ENCODE data around the gene CRLF2.

DNA sequence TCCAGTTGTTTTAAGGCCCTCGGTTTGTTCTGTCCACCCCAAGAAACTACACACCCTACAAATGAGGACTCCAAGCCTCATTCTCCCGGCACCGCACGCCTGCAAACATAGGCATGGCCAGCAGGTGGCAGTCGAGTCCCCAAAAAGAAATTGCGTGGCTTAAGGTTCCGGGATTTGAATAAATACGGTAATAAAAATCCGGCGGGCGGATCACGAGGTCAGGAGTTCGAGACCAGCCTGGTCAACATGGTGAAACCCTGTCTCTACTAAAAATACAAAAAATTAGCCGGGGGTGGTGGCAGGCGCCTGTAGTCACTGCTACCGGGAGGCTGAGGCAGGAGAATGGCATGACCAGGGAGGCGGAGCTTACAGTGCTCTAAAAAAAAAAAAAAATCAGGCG, 34.4 kb upstream of the CRLF2 start:
- TF ChIP-seq, protein P1, sequence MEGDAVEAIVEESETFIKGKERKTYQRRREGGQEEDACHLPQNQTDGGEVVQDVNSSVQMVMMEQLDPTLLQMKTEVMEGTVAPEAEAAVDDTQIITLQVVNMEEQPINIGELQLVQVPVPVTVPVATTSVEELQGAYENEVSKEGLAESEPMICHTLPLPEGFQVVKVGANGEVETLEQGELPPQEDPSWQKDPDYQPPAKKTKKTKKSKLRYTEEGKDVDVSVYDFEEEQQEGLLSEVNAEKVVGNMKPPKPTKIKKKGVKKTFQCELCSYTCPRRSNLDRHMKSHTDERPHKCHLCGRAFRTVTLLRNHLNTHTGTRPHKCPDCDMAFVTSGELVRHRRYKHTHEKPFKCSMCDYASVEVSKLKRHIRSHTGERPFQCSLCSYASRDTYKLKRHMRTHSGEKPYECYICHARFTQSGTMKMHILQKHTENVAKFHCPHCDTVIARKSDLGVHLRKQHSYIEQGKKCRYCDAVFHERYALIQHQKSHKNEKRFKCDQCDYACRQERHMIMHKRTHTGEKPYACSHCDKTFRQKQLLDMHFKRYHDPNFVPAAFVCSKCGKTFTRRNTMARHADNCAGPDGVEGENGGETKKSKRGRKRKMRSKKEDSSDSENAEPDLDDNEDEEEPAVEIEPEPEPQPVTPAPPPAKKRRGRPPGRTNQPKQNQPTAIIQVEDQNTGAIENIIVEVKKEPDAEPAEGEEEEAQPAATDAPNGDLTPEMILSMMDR (conservative IDR thresholded peaks at IDR 0.05; ENCODE audit: low read length) = peak; percentile 88
- no peak for TF ChIP-seq EZH2phosphoT487 (IDR thresholded peaks at IDR 0.05; ENCODE audit: borderline replicate concordance, low read depth, low read length)

All from OCI-LY7 (cell line).